Bronchial epithelial cell (primary cell): Measurements from ENCODE around the gene SPATS1. TPM values are rescaled to one million over a fixed set of nuclear protein-coding genes. Genes with fewer than 3 reads are reported as not detected.
"Not testable (repeated sequence)": the region's sequence is repeated elsewhere in the genome, so short reads cannot be mapped to it uniquely, and the experiment has no call there.

Experiments used
- DNase-seq: peaks from one replicate; pipeline ENCODE4 v3.0.0-alpha.2; 2010; ENCODE audit warnings: low read depth
- FAIRE-seq: peaks from 2 replicates; lab custom pipeline; 2011; peaks lifted over from hg19 to GRCh38; lab: Jason Lieb, UNC
- H3K27me3 ChIP-seq: 2 replicates; pipeline ENCODE4 v1.5.1; 2011; ENCODE audit warnings: low read length; ENCODE audit not compliant: control insufficient read depth, insufficient read depth
- H3K36me3 ChIP-seq: 2 replicates; pipeline ENCODE4 v1.5.1; 2011; ENCODE audit warnings: low read length; ENCODE audit not compliant: control insufficient read depth, insufficient read depth
- H3K4me3 ChIP-seq: 2 replicates; pipeline ENCODE4 v1.5.1; 2011; ENCODE audit warnings: mild to moderate bottlenecking, low read depth, low read length, control low read depth
- CTCF ChIP-seq: IDR thresholded peaks from 2 replicates; pipeline ENCODE4 v1.5.1; 2011; ENCODE audit warnings: mild to moderate bottlenecking, moderate library complexity, low read length, control low read depth, inconsistent platforms; ENCODE audit not compliant: insufficient read depth, severe bottlenecking
- total RNA-seq: library from RNA; depleted of rRNA; stranded (reverse); fragments of >200 nt; gene quantifications from 2 replicates; pipeline ENCODE4 v1.2.1, GENCODE V29; 2014

SPATS1 gene
- total RNA-seq, 1 donor from 2014 or later = not detected

DNA sequence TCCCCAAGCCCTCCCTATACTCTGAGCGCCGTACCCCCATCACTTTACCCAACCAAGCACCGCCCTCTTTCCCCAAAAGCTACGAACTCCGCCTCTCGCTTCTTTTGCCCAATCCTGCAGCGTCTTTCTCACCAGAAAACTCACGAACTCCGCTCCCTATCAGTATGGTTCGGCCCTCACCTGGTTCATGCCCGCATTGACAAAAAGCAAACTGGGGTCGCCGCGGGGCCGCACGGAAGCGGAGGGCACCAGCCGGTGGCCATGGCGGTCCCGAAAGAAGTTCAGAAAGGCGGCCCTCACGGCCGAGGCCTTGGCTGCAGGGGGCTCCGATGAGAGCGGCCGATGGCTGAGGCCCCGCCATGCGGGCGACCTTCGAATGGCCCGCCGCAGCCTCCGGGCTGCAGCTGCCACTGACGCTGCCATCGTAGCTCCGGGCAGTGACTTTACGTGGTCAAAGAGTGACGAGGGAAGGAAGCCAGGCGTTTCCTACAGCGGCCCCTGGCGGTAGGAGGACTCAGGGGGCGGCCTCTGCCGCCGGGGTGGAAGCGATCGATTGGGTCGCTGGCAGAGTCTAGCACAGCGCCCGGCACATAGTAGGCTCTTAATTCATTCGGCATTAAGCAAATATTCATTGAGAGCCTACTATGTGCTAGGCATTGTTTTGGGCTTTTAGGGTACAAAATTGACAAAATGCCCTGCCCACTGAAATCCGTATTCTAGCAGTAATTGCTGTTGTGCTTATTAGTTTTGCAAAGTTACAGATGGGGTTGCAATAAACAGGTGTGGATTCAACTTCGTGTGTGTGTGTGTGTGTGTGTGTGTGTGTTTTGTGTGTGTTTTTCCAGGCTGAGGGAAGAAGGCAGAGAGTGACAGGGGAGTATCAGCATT, 29.3 kb upstream of the SPATS1 start, which contains the start of gene AARS2:
Gene AARS2 (minus strand): TSS at position 447 of the 888 bp plus-strand sequence. CDS start 24 bp downstream, at position 423.
- Histone ChIP-seq H3K27me3 (no peaks in the 10 kb centered on the region), H3K4me3 (peak within 1 kb of the TSS; percentile 87), H3K36me3 (peaks cover 13% of the 10 kb centered on the region)
- peak; percentile 99 for TF ChIP-seq CTCF
- FAIRE-seq (no peak), DNase-seq (peak; percentile 62)

- FAIRE-seq, H3K4me3 ChIP-seq, H3K27me3 ChIP-seq, DNase-seq: not testable (repeated sequence)
- peaks cover 12% of the 10 kb centered on the region for H3K36me3 ChIP-seq
Observed at GRCh38 chr6:44314657-44315056, 27.8 kb upstream of the SPATS1 start.

- no peak for TF ChIP-seq CTCF
- no peak for FAIRE-seq
- Histone ChIP-seq H3K4me3 (no peak overlapping the region), H3K36me3 (peaks cover 7% of the 10 kb centered on the region), H3K27me3 (no peaks in the 10 kb centered on the region)
- peak; percentile 44 for DNase-seq
Observed at GRCh38 chr6:44315516-44315915, 26.9 kb upstream of the SPATS1 start.

DNA sequence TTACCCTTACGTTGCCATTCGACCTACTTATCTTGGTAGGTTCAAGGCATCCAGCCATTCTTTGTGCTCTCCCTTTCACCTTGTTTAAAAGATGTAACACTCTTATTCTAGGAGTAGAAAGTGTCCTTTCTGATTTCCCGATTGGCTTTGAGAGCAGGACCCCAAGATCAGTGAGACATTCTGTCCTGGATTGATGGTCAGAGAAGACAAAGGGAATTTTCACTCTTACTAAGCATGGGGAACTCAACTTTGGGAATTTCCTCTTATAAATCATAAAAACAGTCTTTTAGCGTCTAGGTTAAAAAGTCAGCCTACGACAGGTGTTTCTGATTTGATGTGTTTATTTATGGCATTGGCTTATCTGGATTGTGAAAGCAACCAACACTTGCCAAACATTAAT, 26.5 kb upstream of the SPATS1 start:
- no peak for TF ChIP-seq CTCF
- Histone ChIP-seq H3K27me3 (no peaks in the 10 kb centered on the region), H3K4me3 (no peak overlapping the region), H3K36me3 (peaks cover 4% of the 10 kb centered on the region)
- no peak for FAIRE-seq
- no peak for DNase-seq

- no peak for FAIRE-seq
Observed at GRCh38 chr6:44316481-44316880, 26.0 kb upstream of the SPATS1 start.

GRCh38 chr6:44317136-44317631, 25.3 kb upstream of the SPATS1 start:
- H3K27me3 ChIP-seq, H3K36me3 ChIP-seq, H3K4me3 ChIP-seq, FAIRE-seq, DNase-seq: not testable (repeated sequence)

More at GRCh38 chr6:44316481-44316880, 26.0 kb upstream of the SPATS1 start:
- no peak overlapping the region for H3K4me3 ChIP-seq
- DNase-seq = no peak
- TF ChIP-seq CTCF = no peak
- peaks cover 1% of the 10 kb centered on the region for H3K36me3 ChIP-seq
- no peaks in the 10 kb centered on the region for H3K27me3 ChIP-seq
